Stimulated activated CD4-positive, alpha-beta T cell treated with anti-CD3 and anti-CD28 coated beads, Interleukin-1b, Interleukin-23, amount 100 ng/mL, for 4 hours (primary cell): ENCODE measurements around the gene NRGN.

Experiments
- DNase-seq, 2 donors: peaks; one replicate each; pipeline ENCODE4 v3.0.0-alpha.2; 2020; ENCODE audit warnings: low read depth in 2 of 2

The NRGN gene

DNA sequence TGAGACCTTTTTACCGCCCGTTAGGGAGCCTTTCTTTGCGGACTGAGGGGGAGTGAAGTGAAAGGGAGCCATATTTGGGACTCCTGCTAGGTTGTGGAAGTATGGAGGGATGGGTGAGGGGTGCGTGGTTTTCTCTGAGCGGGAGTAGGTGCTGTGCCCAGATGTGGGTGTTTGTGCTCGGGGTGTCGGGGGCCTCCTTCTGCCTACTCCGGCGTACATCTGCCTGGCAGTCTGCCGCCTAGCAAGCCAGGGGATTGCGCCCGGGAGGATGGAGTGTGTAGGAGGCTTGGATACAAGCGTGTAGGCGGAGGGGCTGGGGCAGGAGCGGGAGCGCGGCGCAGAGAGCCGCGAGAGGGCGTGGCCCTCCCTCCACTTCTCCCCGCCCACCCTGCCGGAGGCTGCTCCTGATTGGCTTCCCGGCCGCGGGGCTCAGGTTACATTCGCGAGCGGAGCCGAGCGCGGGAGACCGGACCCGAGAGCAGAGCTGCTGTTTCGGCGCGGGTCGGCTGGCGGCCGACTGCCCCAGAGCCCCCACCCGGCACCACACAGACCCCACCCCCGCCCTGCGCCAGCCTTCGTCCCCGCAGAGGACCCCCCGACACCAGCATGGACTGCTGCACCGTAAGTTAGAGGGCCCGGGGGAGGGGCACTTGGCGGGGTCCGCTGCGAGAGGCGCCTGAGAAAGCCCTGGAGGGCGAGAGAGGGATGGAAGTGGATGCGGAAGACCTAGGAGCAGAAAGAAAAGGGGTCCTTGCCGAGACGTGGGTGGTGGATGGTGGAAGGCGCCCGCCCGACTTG is at the start of gene NRGN:
Gene NRGN, plus strand, starts transcription at position 464 of the 798 bp plus-strand sequence. Its CDS starts 143 bp downstream, at position 607.
- DNase-seq, result peak; percentile 71 to 74

DNA sequence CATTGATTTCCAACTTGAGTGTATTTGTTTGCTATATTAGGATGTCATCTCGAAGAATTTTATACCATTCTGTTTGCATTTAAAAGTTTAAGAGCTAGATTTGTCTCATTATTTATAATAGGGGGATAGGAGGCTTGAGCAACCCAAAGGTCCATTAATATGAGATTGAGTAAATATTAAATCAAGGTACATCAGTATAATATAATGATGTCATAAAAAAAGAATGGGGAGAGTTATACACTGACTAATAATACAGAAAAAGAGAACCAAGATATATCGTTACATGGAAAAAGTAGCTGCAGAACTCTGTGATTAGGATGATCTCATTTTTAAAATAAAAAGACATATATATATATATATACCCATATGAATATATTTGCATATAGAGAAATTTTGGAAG is 46.6 kb upstream of the NRGN start:
- no peak for DNase-seq

GRCh38 chr11:124699547-124699946 is 40.2 kb upstream of the NRGN start:
- no peak for DNase-seq

DNA sequence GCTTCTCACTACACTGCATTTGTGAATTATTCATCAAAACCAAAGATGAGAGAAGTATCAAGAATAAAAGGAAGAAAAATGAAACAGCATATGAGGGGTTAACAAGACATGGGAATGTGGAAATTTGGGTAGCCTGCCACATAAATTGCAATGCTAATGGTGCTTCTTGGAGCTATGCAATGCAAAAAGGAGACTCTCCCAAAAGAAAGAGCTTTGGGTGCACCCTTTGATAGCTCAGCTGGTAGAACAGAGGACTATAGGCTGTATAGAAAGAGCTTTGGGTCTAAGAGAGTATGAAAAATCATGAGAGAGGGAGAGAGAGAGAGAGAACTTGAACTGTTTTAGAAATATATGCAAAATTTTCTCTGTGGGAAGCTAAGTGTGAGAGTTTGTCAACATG is 39.7 kb upstream of the NRGN start:
- no peak for DNase-seq

DNA sequence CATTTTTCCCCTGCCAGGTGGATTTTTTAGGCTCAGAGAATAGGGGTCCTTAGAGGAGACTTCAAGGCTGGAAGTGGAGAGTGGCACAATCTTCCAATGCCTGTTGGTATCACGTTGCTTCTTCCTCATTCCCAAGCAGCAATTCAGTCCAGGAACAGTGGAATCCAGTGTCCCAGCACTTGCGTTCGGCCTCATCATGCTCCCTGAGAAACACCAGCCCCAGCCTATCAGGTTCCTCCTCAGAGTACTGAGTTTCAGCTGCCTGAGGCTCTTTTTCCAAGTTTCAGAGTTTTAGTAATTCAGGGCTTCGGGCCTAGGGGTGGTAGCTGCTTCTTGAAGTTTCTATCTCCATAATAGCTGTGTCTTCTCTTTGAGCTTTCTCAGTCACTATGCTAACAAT is 31.9 kb upstream of the NRGN start:
- DNase-seq, result no peak

DNA sequence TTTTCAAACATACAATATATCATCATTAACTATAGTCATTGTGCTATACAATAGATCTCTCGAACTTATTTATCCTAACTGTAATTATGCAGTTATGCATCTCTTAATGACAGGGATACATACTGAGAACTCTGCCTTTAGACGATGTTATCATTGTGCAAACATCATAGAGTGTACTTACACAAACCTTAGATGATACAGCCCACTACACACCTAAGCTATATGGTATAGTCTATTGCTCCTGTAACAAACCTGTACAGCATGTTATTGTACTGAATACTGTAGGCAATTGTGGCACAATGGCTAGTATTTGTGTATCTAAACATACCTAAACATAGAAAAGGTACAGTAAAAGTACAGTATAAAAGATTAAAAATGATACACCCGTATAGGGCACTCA is 27.4 kb upstream of the NRGN start:
- no peak for DNase-seq

- no peak for DNase-seq
These were observed 23.2 kb upstream of the NRGN start for GRCh38 chr11:124716591-124716990.

DNA sequence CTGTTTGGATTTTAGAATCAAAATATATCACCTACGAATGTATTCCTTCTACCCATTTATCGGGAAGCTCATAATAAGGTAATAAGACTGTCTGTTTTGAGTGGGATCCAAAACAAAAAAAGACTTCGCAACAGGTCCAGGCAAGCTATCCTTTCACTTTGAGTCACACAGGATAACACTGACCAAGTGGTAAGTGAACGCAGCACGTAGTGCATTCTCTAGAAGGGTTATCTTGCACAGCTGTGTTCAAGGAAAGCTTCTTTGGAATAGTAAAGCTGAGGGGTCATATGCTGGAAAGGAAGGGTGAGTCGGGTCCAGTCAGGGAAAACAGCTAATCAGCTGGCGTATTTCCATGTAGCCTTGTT is 22.3 kb upstream of the NRGN start:
- DNase-seq, result no peak

DNA sequence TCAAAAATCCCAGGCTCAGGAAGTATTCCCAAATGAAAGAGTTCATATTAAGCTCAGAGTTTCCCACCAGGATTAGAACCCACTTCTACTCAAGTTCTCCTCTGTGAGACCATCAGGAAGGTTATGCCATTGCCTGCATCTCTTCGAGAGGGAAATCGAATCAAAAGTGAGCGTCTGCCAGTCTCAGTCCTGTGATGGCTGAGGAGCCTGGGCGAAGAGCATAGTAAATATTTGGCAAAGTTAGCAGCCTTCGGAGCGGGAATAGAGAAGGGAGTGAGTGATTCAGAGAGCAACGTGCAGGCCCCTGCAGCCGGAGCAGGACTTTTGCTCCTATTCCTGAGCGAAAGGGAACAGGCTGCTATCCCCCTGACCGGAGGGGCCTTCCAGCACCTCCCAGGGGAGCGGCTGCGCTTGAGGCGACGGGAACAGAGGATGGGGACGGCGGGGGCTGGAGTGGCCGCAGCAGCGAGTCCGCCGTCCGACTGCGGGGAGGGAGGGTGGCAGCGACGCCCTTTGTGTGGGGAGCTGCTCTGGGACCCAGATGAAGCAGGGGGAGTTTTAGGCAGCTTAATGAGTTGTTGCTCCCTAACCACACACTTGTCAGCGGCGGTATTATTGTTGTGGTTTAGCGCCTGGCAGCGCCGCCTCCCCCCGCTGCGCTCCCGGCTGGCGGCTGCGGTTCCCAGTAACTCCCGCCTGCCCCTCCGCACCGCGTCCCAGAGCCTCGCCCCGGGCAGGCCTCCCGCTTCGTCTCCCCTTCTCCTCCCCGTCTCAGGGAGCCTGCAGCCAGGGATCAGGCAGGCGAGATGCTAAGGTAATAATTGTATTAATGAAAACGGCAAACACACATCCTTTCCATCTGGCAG is 21.7 kb upstream of the NRGN start:
- DNase-seq, result no peak

DNA sequence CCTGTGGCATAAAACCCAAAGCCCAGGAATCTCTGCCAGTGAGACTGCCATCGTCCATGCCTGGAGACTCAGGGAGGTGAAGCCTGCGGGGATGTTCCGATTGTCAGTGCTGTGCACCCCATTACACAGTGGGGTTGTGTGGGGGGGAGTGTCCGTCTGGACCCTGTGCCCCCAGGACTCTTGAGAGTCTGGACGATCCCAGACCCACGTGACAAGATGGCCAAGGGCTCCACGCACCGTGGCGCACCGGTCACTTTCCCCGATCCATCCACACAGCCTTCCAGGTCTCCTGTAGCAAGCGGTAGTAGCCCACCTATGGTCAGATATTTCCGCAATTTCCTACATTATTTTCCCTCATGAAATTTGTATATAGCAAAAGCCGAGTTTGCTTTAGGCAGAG is 20.9 kb upstream of the NRGN start:
- DNase-seq, result no peak

- DNase-seq, result no peak
These were observed 20.2 kb upstream of the NRGN start for GRCh38 chr11:124719534-124719933.

GRCh38 chr11:124722176-124722575 is 17.6 kb upstream of the NRGN start:
- no peak for DNase-seq

DNA sequence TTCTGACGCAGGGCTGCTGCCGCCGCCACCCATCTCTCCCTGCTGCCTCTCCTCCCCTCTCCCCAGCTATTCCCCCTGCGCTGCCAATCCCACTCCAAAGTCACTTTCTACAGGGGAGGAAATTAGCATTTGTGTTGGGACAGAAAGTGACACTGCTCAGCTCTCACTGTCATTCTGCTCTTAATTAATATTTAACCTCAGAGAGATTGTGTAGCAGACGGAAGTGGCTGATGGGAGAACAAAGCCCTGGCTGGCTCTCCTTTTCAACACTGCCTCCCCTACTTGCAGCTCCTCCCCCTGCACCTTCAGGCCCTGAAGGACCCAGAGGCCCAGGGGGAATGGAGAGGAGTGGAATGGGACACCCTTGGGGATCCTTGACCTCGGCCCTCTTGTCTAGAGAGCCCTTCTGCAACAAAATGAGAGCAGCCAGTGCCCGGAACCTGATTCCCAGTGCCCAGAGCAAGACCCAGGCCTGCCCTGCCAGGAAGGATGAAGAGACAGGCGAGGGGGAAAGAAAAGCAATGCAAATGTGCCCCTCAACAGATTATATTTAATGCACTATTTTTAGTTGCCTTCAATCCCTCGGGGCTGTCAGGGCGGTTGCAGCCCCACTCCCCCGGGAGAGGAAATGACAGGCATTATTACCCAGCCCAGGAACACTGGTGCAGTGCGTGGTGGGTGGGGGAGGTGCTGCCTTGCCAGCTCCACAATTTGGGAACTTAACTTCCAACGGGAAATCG is 14.6 kb upstream of the NRGN start:
- no peak for DNase-seq

- DNase-seq, result no peak
These were observed 14.0 kb upstream of the NRGN start for GRCh38 chr11:124725719-124726105.

DNA sequence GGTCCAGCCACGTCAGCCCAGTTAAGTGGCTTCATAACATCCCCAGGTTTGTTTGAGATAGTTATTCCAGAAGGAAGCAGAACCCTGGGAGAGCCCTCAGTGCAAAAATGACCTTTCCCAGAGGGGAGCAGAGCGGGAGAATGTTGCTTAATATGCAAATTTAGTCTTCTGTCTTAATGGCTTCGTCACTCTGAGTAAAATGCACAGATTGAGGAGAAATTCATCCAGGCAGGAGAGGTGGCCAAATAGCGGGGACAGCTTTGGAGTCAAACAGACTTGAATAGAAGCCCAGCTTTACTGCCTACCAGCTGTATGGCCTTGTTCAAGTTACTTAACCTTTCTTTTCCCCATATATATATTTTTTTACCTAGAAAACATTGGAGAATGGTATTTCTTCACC is 12.3 kb upstream of the NRGN start:
- no peak for DNase-seq

DNA sequence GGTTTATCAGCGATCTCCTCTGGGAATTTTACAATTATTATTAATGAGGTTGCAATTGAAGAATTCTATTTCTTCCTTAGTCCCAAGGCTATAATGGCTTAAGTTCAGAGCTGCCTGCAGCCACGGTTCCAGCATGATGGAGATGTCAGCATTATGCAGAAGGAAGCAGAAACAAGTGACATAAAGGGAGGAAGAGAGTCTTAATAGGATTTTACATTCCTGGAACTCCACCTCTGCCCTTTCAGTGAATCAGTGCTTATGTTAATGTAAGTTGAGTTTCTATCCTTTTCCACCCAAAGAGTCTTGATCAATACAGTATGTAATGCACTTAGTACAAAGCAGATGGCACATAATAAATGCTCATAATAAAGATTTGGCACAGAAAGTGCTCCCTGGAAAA is 11.6 kb upstream of the NRGN start:
- DNase-seq, result no peak

DNA sequence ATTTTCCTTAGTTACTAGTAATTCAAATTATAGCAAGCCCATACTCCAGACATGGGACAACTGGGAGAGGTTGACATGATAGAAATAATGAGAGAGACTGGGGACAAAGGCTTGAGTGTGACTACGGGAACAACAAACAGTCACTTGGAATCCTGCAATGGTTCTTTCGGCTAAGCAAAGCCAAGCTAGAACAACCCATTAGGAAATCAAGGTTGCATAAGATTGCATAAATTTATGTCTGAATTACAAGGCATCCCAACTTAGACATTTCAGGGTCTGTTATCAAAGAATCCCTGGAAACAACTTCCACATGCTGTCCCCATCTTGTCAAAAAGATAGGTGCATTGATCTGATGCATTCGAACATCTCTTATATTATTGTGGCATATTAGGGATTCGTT is 10.2 kb upstream of the NRGN start:
- DNase-seq, result no peak

DNA sequence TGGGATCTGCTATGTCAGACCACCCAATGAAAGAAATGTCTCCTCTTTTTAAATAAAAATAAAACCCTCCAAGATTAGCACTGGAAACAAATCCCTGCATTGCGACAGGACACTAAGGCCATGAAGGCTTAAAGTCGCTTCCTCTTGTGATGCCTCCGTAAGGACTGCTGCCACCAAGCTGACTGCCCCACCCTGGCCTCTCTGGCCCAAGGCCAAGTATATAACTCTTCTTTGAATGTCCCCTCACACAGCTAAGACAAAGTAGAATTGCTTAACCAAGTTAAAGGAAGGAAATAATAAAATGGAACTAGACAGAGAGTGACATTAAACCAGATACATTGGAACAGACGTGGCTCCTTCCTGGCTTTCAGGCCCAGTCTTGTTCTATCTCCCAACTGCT is 7.5 kb upstream of the NRGN start:
- DNase-seq, result no peak

DNA sequence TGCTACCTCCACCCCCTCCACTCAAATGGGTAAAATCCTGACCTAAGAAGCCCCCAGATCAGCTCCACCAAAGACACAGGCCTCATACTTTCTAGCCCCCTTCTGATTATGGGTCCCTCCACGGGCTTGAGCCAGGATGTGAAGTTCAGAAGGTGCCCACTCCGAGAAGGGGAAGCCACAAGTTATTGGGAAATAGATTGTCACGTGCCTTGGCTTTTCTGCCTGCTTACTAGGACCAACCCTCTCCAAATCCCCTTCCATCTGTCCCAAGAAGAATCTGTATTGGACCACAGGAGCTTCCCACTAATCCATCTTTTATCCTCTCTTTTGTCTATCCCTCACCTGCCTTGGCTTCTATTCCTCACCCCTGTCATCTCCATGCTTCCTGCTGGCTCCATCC is 3.0 kb upstream of the NRGN start:
- DNase-seq, result no peak

GRCh38 chr11:124737638-124738305 is 2.0 kb upstream of the NRGN start:
- DNase-seq, result no peak

GRCh38 chr11:124738713-124739478 is 846 bp upstream of the NRGN start:
- DNase-seq, result no peak
